IPS-15b (cell line): Measurements from ENCODE around the gene TP53TG5.

Source experiments
- H3K27me3 ChIP-seq: one replicate; pipeline ENCODE4 v1.6.1; 2013; ENCODE audit warnings: low read length; ENCODE audit not compliant: control insufficient read depth, insufficient read depth
- H3K36me3 ChIP-seq: one replicate; pipeline ENCODE4 v1.6.1; 2013; ENCODE audit warnings: low read length; ENCODE audit not compliant: control insufficient read depth, insufficient read depth
- H3K4me1 ChIP-seq: one replicate; pipeline ENCODE4 v1.6.1; 2013; ENCODE audit warnings: mild to moderate bottlenecking, low read length; ENCODE audit not compliant: control insufficient read depth, insufficient read depth
- H3K4me3 ChIP-seq: one replicate; pipeline ENCODE4 v1.5.1; 2013; ENCODE audit warnings: low read depth, low read length
- H3K9ac ChIP-seq: one replicate; pipeline ENCODE4 v1.6.1; 2013; ENCODE audit warnings: low read depth, mild to moderate bottlenecking, low read length
- H3K9me3 ChIP-seq: one replicate; pipeline ENCODE4 v1.6.1; 2013; ENCODE audit warnings: mild to moderate bottlenecking, low read length; ENCODE audit not compliant: control insufficient read depth, insufficient read depth

Gene TP53TG5

DNA sequence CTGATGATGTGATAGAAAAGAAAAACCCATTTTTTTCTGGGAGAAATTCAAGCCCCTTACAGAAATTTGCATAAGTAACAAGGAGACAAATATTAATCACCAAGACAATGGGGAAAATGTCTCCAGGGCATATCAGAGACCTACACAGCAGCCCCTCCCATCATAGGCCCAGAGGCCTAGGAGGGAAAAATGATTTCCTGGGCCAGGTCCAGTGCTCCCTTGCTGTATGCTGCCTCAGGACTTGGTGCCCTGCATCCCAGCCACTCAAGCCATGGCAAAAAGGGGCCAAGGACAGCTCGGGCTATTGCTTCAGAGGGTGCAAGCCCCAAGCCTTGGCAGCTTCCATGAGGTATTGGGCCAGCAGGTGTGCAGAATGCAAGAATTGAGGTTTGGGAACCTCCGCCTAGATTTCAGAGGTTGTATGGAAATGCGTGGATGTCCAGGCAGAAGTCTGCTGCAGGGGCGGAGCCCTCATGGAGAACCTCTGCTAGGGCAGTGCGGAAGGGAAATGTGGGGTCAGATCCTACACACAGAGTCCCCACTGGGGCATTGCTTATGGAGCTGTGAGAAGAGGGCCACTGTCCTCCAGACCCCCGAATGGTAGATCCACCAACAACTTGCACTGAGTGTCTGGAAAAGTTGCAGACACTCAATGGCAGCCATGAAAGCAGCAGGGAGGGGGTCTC, 22.4 kb upstream of the TP53TG5 start:
- Histone ChIP-seq H3K36me3 (no peaks in the 10 kb centered on the region), H3K4me3 (no peak overlapping the region), H3K4me1 (no peaks in the 10 kb centered on the region), H3K9ac (no peak overlapping the region), H3K27me3 (peaks cover 17% of the 10 kb centered on the region), H3K9me3 (peaks cover 8% of the 10 kb centered on the region)

- Histone ChIP-seq H3K4me1 (no peaks in the 10 kb centered on the region), H3K27me3 (peaks cover 6% of the 10 kb centered on the region), H3K9me3 (peaks cover 8% of the 10 kb centered on the region)
These were observed 20.9 kb upstream of the TP53TG5 start for GRCh38 chr20:45399018-45399417.

DNA sequence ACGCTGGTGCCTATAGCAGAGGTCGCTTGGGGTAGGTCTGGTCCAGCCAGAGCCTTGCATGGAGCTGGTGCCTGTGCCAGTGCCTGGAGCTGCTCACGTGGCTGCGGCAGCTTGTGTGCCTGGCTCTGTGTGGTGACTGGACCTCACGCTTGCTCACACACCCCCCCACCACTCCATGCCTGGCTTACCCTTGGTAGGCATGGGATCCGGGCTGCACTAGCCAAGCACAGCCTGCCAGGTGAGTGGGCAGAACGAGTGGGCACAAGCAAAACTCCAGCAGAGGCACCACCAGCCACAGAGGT, 16.9 kb upstream of the TP53TG5 start:
- no peaks in the 10 kb centered on the region for H3K4me1 ChIP-seq
- no peak overlapping the region for H3K9ac ChIP-seq
- H3K4me3 ChIP-seq: no peak overlapping the region
- no peaks in the 10 kb centered on the region for H3K9me3 ChIP-seq
- H3K27me3 ChIP-seq: no peaks in the 10 kb centered on the region
- no peaks in the 10 kb centered on the region for H3K36me3 ChIP-seq

More at GRCh38 chr20:45399018-45399417, 20.9 kb upstream of the TP53TG5 start:
- Histone ChIP-seq H3K9ac (no peak overlapping the region), H3K36me3 (no peaks in the 10 kb centered on the region), H3K4me3 (no peak overlapping the region)

DNA sequence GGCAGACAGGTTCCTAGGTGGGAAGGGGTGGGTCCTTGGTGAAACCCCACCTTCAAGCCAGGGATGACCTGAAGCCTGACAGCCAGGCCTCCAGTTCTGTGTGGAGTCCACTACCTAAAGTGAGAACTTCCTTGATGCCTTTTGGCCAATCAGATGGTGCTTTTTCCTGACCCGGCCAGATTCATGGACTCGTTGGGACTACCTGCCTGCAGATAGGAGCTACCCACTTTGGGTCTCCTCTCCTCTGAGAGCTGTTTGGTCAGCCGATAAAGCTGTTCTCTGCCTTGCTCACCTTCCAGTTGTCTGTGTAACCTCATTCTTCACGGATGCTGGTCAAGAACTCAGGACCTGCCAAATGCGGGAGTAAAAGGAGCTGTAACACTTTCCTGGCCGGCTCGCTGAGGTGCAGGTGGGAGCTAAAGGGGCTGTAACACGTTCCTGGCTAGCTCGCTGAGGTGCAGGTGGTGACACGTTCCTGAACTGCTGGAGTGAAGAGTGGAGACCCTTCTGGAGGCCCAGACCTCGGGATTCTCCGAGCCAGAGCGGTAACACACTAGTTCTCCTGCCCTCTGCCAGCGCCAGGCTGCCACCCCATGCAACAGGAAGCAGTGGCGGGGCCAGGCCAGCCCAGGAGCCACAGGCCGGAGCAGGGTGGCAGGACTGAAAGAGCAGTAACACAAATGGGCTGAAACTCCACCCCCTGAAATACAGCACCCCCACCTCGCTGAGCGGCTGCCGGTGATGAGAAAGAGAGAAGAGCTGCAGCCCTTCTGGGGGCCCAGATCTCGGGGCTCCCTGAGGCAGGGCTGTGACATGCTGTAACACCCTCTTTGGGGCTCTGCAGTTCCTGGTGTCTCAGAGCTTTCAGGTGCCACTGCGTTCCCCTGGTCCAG, 16.3 kb upstream of the TP53TG5 start:
- Histone ChIP-seq H3K4me1 (no peaks in the 10 kb centered on the region), H3K4me3 (no peak overlapping the region), H3K9me3 (no peaks in the 10 kb centered on the region), H3K36me3 (no peaks in the 10 kb centered on the region), H3K27me3 (no peaks in the 10 kb centered on the region), H3K9ac (no peak overlapping the region)

- Histone ChIP-seq H3K9ac (no peak overlapping the region), H3K4me1 (no peaks in the 10 kb centered on the region), H3K27me3 (no peaks in the 10 kb centered on the region), H3K4me3 (no peak overlapping the region), H3K36me3 (no peaks in the 10 kb centered on the region), H3K9me3 (no peaks in the 10 kb centered on the region)
These were observed 14.6 kb upstream of the TP53TG5 start for GRCh38 chr20:45392733-45393132.

DNA sequence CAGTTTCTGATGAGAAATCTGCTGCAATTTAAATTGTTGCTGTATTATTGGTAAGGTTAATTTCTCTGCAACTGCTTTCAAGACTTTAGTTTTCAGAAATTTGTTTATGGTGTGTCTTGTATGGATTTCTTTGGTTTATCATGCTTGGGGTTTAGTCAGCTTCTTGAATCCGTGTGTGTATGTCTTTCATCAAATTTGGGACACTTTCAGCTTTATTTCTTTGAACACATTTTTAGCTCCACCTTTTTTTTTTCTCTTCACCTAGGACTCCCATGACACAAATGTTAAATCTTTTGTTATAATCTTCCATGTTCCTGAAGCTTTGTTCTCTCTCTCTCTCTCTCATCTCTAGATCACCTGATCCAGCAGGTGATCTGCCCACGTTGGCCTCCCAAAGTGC, 13.4 kb upstream of the TP53TG5 start:
- Histone ChIP-seq H3K36me3 (no peaks in the 10 kb centered on the region), H3K9ac (no peak overlapping the region), H3K4me1 (no peaks in the 10 kb centered on the region), H3K9me3 (no peaks in the 10 kb centered on the region), H3K27me3 (no peaks in the 10 kb centered on the region), H3K4me3 (no peak overlapping the region)

DNA sequence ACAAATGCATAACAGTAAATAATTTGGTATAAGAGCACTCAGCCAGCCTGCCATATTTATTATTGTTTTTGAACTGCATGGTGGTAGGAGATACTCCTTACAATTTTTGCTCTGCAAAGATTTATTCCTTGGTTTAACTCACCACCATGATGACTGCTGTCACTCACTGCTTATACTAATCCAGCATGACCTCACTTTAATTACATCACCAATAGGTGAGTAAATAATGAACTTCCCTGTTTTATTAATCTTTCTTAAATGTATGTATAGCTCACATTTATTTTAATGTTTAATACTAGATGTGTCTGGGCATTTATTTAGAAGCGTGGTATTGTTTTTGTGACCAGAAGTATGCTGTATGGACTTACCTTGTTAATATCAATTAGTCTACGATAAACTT, 12.8 kb upstream of the TP53TG5 start:
- no peak overlapping the region for H3K9ac ChIP-seq
- H3K4me3 ChIP-seq: no peak overlapping the region
- H3K36me3 ChIP-seq: no peaks in the 10 kb centered on the region
- H3K27me3 ChIP-seq: no peaks in the 10 kb centered on the region
- no peaks in the 10 kb centered on the region for H3K9me3 ChIP-seq
- no peaks in the 10 kb centered on the region for H3K4me1 ChIP-seq

DNA sequence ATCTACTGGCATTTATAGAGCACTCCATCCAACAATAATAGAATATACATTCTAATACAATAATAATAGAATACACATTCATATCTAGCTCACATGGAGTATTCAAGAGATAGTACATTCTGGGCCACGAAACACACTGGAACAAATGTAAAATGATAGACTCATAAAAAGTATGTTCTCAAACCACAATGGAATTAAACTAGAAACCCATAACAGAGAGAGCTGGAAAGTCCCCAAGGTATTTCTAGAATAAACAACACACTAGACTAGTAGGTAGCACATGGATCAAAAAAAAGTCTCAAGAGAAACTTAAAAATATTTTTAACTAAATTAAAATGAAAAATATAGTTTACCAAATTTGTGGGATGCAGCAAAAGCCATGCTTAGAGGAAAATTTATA, 9.1 kb upstream of the TP53TG5 start:
- H3K27me3 ChIP-seq: no peaks in the 10 kb centered on the region
- H3K9me3 ChIP-seq: no peaks in the 10 kb centered on the region
- H3K36me3 ChIP-seq: no peaks in the 10 kb centered on the region
- H3K9ac ChIP-seq: no peak overlapping the region
- no peak overlapping the region for H3K4me3 ChIP-seq
- no peaks in the 10 kb centered on the region for H3K4me1 ChIP-seq

DNA sequence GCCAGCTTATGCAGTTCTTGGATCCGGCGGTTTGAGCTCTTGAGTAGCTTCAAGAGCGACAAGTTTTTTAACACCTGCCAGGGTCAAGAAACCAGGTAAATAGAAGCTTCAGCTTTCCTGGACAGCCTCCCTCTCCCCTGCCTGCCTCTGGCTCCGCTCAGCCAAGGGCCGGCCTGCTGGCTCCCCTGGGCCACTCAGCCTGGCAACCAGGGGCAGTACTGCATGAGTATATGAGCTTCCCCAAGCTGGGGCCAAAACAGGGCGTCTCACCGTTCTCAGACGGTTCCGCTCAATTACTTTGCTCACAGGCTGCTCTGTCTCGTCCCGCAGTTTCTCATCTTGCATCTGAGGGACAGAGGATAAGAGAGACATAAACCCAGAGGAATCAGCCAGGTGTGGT, 856 bp downstream of the TP53TG5 start:
- Histone ChIP-seq H3K9ac (no peak overlapping the region), H3K27me3 (peaks cover 9% of the 10 kb centered on the region), H3K4me3 (no peak overlapping the region), H3K4me1 (peaks cover 5% of the 10 kb centered on the region), H3K36me3 (no peaks in the 10 kb centered on the region), H3K9me3 (no peaks in the 10 kb centered on the region)

DNA sequence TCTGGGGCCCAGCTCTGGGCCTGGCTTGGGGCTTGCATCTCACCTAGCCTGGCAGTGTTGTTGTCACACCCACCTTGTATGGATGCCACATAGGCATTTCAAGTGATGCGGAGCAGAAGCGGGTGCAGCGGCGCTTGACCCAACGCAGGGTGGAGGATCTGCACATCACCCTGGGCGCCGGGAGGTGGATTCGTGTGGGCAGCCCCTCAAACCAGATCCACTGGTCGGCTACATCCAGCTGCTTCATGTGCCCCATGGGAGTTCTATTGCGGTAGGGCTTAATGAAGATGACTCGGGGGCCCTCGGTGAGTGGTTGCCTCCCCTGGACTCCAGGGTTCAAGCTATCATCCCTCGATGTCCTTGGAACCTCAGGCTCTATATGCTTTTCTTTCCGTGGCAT, 3.2 kb downstream of the TP53TG5 start:
- no peak overlapping the region for H3K4me3 ChIP-seq
- no peak overlapping the region for H3K9ac ChIP-seq
- H3K9me3 ChIP-seq: no peaks in the 10 kb centered on the region
- H3K4me1 ChIP-seq: peaks cover 5% of the 10 kb centered on the region
- H3K27me3 ChIP-seq: peaks cover 9% of the 10 kb centered on the region
- H3K36me3 ChIP-seq: no peaks in the 10 kb centered on the region

- peaks cover 9% of the 10 kb centered on the region for H3K27me3 ChIP-seq
- H3K4me1 ChIP-seq: peaks cover 5% of the 10 kb centered on the region
- H3K9me3 ChIP-seq: no peaks in the 10 kb centered on the region
- no peaks in the 10 kb centered on the region for H3K36me3 ChIP-seq
- H3K4me3 ChIP-seq: peak overlapping the region; percentile 68
- H3K9ac ChIP-seq: no peak overlapping the region
These were observed 4.0 kb downstream of the TP53TG5 start for GRCh38 chr20:45374101-45374467.
